Nephron progenitor cell (in vitro differentiated cells): ENCODE data around the gene CDK14.

ENCODE experiments used
- DNase-seq: peaks from one replicate; pipeline ENCODE4 v3.0.0; 2021
- H3K27ac Mint-ChIP-seq: 2 replicates; pipeline ENCODE4 v1.8.0; 2021; ENCODE audit warnings: mild to moderate bottlenecking, moderate library complexity, mixed read lengths
- H3K27me3 Mint-ChIP-seq: 2 replicates; pipeline ENCODE4 v1.8.0; 2021; ENCODE audit warnings: mild to moderate bottlenecking, low read depth, mixed read lengths; ENCODE audit not compliant: poor library complexity
- H3K36me3 Mint-ChIP-seq: 2 replicates; pipeline ENCODE4 v1.8.0; 2021; ENCODE audit warnings: low read depth, mixed read lengths
- H3K4me1 Mint-ChIP-seq: 2 replicates; pipeline ENCODE4 v1.8.0; 2021; ENCODE audit warnings: mixed read lengths
- H3K4me3 Mint-ChIP-seq: 2 replicates; pipeline ENCODE4 v1.8.0; 2021; ENCODE audit warnings: mild to moderate bottlenecking, moderate library complexity, mixed read lengths
- H3K9me3 Mint-ChIP-seq: 2 replicates; pipeline ENCODE4 v1.8.0; 2021; ENCODE audit warnings: mild to moderate bottlenecking, moderate library complexity, mixed read lengths
- TF ChIP-seq, protein P1 (sequence below): fragments of 200-600 bp; sonication (generic); IDR thresholded peaks from 2 replicates; pipeline ENCODE4 v1.5.0; 2021; ENCODE audit warnings: antibody characterized with exemption

The CDK14 gene

DNA sequence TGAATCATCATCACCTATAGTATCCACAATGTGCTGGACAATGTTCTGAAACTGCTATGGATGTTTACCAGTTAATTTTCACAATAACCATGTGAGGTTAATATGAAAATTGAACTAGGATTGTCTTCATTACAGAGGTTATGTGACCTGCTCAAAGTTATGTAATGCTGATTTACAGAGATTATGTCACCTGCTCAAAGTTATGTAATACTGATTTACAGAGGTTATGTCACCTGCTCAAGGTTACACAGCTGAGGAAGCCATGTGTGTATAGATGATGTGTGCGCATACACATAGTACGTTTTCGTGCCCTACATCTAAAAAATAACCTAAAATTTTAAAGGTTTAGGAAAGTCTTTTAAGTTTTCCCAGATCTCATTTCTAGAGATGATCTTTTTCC is 298.0 kb downstream of the CDK14 start:
- H3K4me3 Mint-ChIP-seq: no peak overlapping the region
- H3K27me3 Mint-ChIP-seq: no peaks in the 10 kb centered on the region
- no peak for DNase-seq
- TF ChIP-seq, protein P1, sequence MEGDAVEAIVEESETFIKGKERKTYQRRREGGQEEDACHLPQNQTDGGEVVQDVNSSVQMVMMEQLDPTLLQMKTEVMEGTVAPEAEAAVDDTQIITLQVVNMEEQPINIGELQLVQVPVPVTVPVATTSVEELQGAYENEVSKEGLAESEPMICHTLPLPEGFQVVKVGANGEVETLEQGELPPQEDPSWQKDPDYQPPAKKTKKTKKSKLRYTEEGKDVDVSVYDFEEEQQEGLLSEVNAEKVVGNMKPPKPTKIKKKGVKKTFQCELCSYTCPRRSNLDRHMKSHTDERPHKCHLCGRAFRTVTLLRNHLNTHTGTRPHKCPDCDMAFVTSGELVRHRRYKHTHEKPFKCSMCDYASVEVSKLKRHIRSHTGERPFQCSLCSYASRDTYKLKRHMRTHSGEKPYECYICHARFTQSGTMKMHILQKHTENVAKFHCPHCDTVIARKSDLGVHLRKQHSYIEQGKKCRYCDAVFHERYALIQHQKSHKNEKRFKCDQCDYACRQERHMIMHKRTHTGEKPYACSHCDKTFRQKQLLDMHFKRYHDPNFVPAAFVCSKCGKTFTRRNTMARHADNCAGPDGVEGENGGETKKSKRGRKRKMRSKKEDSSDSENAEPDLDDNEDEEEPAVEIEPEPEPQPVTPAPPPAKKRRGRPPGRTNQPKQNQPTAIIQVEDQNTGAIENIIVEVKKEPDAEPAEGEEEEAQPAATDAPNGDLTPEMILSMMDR: no peak
- no peaks in the 10 kb centered on the region for H3K9me3 Mint-ChIP-seq
- no peaks in the 10 kb centered on the region for H3K4me1 Mint-ChIP-seq
- H3K27ac Mint-ChIP-seq: no peak overlapping the region
- no peaks in the 10 kb centered on the region for H3K36me3 Mint-ChIP-seq

DNA sequence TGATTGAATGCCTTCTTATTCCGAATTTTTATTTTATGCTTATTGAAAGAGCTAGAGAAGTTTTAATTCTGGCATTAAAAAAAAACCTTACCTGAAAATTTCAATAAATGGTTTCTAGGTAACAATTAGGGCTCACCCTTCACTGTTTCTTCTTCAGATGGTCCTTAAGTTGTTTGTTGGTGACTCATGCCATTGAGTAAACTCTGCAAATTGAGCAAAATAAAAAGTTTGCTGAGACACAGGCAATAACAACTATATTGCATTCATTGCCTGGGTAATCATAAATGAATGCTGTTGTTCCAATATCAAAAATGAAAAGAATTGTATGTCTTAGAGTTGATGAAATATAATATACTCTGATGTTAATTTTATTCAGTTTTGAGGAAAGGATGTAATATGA is 300.3 kb downstream of the CDK14 start:
- no peaks in the 10 kb centered on the region for H3K27me3 Mint-ChIP-seq
- no peaks in the 10 kb centered on the region for H3K36me3 Mint-ChIP-seq
- TF ChIP-seq, protein P1: no peak
- no peaks in the 10 kb centered on the region for H3K4me1 Mint-ChIP-seq
- DNase-seq: no peak
- H3K4me3 Mint-ChIP-seq: no peak overlapping the region
- H3K9me3 Mint-ChIP-seq: no peaks in the 10 kb centered on the region
- no peak overlapping the region for H3K27ac Mint-ChIP-seq

DNA sequence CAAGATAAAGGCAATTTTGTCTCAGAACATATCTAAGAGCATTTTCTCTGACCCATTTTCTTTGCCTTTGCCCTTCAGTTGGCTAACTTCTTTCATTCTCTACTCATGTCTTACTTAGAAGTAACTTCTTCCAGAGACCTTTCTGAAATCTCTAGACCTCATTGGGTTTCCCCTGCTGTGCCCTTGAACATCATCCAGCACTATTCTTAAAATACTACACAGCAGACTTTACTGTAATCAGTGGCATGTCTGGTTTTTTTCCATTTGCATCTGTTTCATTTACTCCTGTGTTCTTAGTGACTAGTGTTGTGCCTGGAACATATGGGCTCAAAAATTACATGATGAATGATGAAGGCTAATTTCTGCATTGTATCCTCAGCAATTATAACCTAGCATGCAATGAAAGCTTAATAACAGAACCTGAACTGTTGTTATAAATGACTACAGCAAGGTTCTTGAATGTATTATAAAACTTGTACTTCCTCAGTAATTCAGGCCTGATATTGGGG is 301.9 kb downstream of the CDK14 start:
- no peak overlapping the region for H3K4me3 Mint-ChIP-seq
- H3K4me1 Mint-ChIP-seq: no peaks in the 10 kb centered on the region
- TF ChIP-seq, protein P1: no peak
- H3K9me3 Mint-ChIP-seq: no peaks in the 10 kb centered on the region
- H3K36me3 Mint-ChIP-seq: no peaks in the 10 kb centered on the region
- no peaks in the 10 kb centered on the region for H3K27me3 Mint-ChIP-seq
- DNase-seq: no peak
- no peak overlapping the region for H3K27ac Mint-ChIP-seq

DNA sequence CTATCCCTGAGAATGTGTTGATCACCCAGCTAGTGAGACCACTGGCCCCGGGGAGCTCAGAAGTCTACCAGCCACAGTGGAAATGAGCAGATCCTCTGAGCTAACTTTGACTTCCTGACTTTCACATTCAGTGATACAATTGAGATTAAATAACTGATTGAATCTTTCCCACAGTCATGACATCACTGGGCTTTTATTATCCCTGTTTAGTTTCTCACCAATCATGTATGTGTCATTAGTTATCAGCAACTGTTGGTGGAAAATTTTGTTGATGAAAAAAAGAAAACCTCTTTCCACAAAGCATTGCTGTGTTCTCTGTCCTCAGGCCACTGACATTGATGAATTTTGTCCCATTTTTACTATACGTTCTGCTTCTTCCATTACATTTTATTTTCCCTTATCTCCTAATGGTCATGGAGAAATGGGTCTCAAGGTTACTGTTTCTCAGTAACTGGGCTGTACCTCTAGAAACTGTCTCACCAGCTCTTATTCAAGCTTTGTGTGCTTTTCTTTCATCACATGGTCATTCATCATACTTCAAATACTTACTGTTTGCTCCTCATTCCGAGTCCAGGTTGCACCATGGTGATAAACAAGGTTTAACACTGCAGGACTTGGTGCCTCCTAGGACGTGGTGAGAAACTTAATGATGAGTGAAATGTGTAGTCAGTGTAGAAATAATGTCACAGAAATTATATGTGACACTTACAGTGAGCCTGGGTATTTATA is 304.7 kb downstream of the CDK14 start:
- H3K4me3 Mint-ChIP-seq: no peak overlapping the region
- no peak overlapping the region for H3K27ac Mint-ChIP-seq
- H3K27me3 Mint-ChIP-seq: no peaks in the 10 kb centered on the region
- TF ChIP-seq, protein P1: no peak
- H3K9me3 Mint-ChIP-seq: no peaks in the 10 kb centered on the region
- no peaks in the 10 kb centered on the region for H3K4me1 Mint-ChIP-seq
- DNase-seq: no peak
- no peaks in the 10 kb centered on the region for H3K36me3 Mint-ChIP-seq

DNA sequence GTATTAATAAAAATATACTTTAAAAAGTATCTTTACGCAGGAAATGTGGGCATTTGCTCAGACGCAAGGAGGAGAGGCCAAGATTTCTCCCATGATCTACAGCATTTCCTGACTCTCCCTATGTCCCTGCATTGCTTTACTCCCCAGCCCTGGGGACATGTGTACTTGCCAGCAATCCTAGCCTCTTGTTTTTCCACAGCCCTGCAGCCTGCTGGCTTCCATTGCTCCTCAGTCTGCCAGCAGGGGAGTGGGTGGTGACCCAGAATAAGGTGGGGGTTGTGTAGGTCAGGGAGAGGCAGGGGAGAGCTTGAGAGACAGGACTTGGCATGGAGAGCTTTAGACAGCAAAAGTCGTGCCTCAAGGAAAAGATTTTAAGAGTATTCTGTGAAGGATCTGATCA is 307.7 kb downstream of the CDK14 start:
- Mint-ChIP-seq H3K4me3 (no peak overlapping the region), H3K27me3 (no peaks in the 10 kb centered on the region), H3K4me1 (no peaks in the 10 kb centered on the region), H3K27ac (no peak overlapping the region), H3K9me3 (no peaks in the 10 kb centered on the region), H3K36me3 (no peaks in the 10 kb centered on the region)
- no peak for DNase-seq
- TF ChIP-seq, protein P1: no peak

DNA sequence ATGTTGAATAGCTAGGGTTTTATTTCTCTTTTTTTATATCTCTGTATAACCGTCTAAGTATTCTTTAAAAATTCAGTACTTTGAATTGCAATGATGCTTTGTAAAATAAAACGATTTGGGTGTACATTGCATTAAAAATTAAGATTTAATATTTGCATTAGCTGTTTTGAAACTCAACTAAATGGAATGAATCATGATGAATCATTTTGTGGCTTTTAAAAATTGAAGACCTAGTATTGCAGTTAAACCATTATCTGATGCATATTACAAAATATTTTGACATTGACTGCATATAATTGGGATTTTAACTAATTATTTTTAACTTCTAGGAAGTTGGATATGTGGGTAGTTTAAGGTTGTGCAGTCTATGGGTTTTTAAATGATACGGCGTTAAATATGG is 314.0 kb downstream of the CDK14 start:
- Mint-ChIP-seq H3K4me3 (no peak overlapping the region), H3K4me1 (peaks cover 12% of the 10 kb centered on the region), H3K36me3 (peaks cover 12% of the 10 kb centered on the region)

More for the DNA sequence above, 314.0 kb downstream of the CDK14 start:
- Mint-ChIP-seq H3K27ac (no peak overlapping the region), H3K27me3 (no peaks in the 10 kb centered on the region), H3K9me3 (peaks cover 3% of the 10 kb centered on the region)
- DNase-seq: no peak
- TF ChIP-seq, protein P1: no peak
